ENCODE measurements around the gene STEAP2.

STEAP2 gene

DNA sequence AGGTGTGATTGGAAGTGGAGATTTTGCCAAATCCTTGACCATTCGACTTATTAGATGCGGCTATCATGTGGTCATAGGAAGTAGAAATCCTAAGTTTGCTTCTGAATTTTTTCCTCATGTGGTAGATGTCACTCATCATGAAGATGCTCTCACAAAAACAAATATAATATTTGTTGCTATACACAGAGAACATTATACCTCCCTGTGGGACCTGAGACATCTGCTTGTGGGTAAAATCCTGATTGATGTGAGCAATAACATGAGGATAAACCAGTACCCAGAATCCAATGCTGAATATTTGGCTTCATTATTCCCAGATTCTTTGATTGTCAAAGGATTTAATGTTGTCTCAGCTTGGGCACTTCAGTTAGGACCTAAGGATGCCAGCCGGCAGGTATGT is 13.6 kb downstream of the STEAP2 start:
- no peak overlapping the region for H2BK15ac ChIP-seq (ENCODE audit: low read depth, poor library complexity, severe bottlenecking)
- no peak overlapping the region for H4K91ac ChIP-seq (ENCODE audit: low read length)
- H2AFZ ChIP-seq (ENCODE audit: low read depth, low read length) = no peak overlapping the region
- no peak overlapping the region for H2AK5ac ChIP-seq (ENCODE audit: low read length, severe bottlenecking)
- no peak overlapping the region for H3K18ac ChIP-seq (ENCODE audit: low read depth in 1 of 2, low read length in 2 of 2)
- no peaks in the 10 kb centered on the region for H3K9me3 ChIP-seq (ENCODE audit: control insufficient read depth, low read length)
- H3K27ac ChIP-seq (ENCODE audit: low read length, poor library complexity, severe bottlenecking) = no peak overlapping the region
- no peak overlapping the region for H2BK5ac ChIP-seq (ENCODE audit: low read depth, low read length, poor library complexity, severe bottlenecking)
- no peak overlapping the region for H3K14ac ChIP-seq (ENCODE audit: low read length in 2 of 2)
- H3K4ac ChIP-seq (ENCODE audit: low read depth in 1 of 2, low read length in 2 of 2) = no peak overlapping the region
- no peak overlapping the region for H3K4me2 ChIP-seq (ENCODE audit: low read length, poor library complexity, severe bottlenecking)
- H4K8ac ChIP-seq (ENCODE audit: low read length) = no peak overlapping the region
- no peak overlapping the region for H3K23ac ChIP-seq (ENCODE audit: low read length in 2 of 2)
- H3K27me3 ChIP-seq (ENCODE audit: control insufficient read depth in 1 of 2, insufficient read depth in 1 of 2, low read length in 2 of 2) = peaks cover 0 to 5% of the 10 kb centered on the region in 2 experiments
- WGBS = 80% methylated on average over 1 of the region's 3 CpGs
- H3K4me1 ChIP-seq (ENCODE audit: control insufficient read depth, insufficient read depth, low read depth, low read length) = no peaks in the 10 kb centered on the region
- no peak overlapping the region for H3K4me3 ChIP-seq (ENCODE audit: insufficient read depth in 1 of 2, low read depth in 1 of 2, low read length in 2 of 2)
- peaks cover 0 to 50% of the 10 kb centered on the region in 2 experiments for H3K36me3 ChIP-seq (ENCODE audit: control insufficient read depth in 1 of 2, insufficient read depth in 2 of 2, low read depth in 1 of 2, low read length in 2 of 2)
- H3K9ac ChIP-seq (ENCODE audit: low read length) = no peak overlapping the region
- no peak overlapping the region for H2BK12ac ChIP-seq (ENCODE audit: low read length in 2 of 2)
- H2BK120ac ChIP-seq (ENCODE audit: low read depth, low read length) = no peak overlapping the region
- H3K79me1 ChIP-seq (replicated peaks; ENCODE audit: low read length, poor library complexity, severe bottlenecking) = no peaks in the 10 kb centered on the region
- no peak for DNase-seq

DNA sequence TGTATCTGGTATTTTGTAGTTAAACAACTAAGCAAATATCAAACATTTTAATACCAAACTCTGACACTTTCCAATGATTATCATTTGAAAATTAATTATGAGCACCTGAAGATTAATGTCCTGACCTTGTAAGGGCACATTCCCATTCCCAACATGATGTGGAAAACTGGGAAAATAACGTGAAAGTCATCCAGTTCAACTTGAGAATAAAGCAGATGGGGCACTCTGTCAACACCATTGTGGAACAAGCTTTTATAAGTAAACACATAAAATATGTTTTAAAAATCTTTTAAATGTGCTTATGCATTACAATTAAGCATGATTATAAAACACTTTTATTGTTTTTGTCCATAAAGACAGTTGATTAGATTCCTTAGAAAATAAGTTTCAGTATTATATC is 14.1 kb downstream of the STEAP2 start:
- Histone ChIP-seq H3K79me1 (replicated peaks; ENCODE audit: low read length, poor library complexity, severe bottlenecking) (no peaks in the 10 kb centered on the region), H3K4me1 (ENCODE audit: control insufficient read depth, insufficient read depth, low read depth, low read length) (no peaks in the 10 kb centered on the region), H3K18ac (ENCODE audit: low read depth in 1 of 2, low read length in 2 of 2) (no peak overlapping the region), H3K23ac (ENCODE audit: low read length in 2 of 2) (no peak overlapping the region), H2BK120ac (ENCODE audit: low read depth, low read length) (no peak overlapping the region), H3K9me3 (ENCODE audit: control insufficient read depth, low read length) (no peaks in the 10 kb centered on the region), H3K27me3 (ENCODE audit: control insufficient read depth in 1 of 2, insufficient read depth in 1 of 2, low read length in 2 of 2) (peaks cover 0 to 5% of the 10 kb centered on the region in 2 experiments), H3K4ac (ENCODE audit: low read depth in 1 of 2, low read length in 2 of 2) (no peak overlapping the region), H2AK5ac (ENCODE audit: low read length, severe bottlenecking) (no peak overlapping the region), H2BK15ac (ENCODE audit: low read depth, poor library complexity, severe bottlenecking) (no peak overlapping the region), H4K8ac (ENCODE audit: low read length) (no peak overlapping the region), H3K4me2 (ENCODE audit: low read length, poor library complexity, severe bottlenecking) (no peak overlapping the region), H3K27ac (ENCODE audit: low read length, poor library complexity, severe bottlenecking) (no peak overlapping the region), H3K14ac (ENCODE audit: low read length in 2 of 2) (no peak overlapping the region), H3K4me3 (ENCODE audit: insufficient read depth in 1 of 2, low read depth in 1 of 2, low read length in 2 of 2) (no peak overlapping the region), H3K9ac (ENCODE audit: low read length) (no peak overlapping the region), H2AFZ (ENCODE audit: low read depth, low read length) (no peak overlapping the region), H2BK12ac (ENCODE audit: low read length in 2 of 2) (no peak overlapping the region), H3K36me3 (ENCODE audit: control insufficient read depth in 1 of 2, insufficient read depth in 2 of 2, low read depth in 1 of 2, low read length in 2 of 2) (peaks cover 0 to 53% of the 10 kb centered on the region in 2 experiments), H4K91ac (ENCODE audit: low read length) (no peak overlapping the region), H2BK5ac (ENCODE audit: low read depth, low read length, poor library complexity, severe bottlenecking) (no peak overlapping the region)
- no peak for DNase-seq
- WGBS = no CpG with 5 or more reads among the region's 1 CpG

DNA sequence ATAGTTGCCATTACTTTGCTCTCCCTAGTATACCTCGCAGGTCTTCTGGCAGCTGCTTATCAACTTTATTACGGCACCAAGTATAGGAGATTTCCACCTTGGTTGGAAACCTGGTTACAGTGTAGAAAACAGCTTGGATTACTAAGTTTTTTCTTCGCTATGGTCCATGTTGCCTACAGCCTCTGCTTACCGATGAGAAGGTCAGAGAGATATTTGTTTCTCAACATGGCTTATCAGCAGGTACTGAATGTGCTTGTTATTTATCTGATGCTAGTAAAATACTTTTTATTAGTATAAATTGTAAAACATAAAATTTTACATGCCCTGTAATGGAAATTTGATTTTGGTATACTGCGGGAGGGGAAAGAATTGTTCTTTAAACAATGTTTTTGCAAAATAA is 15.7 kb downstream of the STEAP2 start:
- Histone ChIP-seq H2BK15ac (ENCODE audit: low read depth, poor library complexity, severe bottlenecking) (no peak overlapping the region), H3K27me3 (ENCODE audit: control insufficient read depth in 1 of 2, insufficient read depth in 1 of 2, low read length in 2 of 2) (peaks cover 0 to 5% of the 10 kb centered on the region in 2 experiments), H3K4me2 (ENCODE audit: low read length, poor library complexity, severe bottlenecking) (no peak overlapping the region), H3K79me1 (replicated peaks; ENCODE audit: low read length, poor library complexity, severe bottlenecking) (no peaks in the 10 kb centered on the region), H2BK120ac (ENCODE audit: low read depth, low read length) (no peak overlapping the region), H3K4me3 (ENCODE audit: insufficient read depth in 1 of 2, low read depth in 1 of 2, low read length in 2 of 2) (no peak overlapping the region), H3K23ac (ENCODE audit: low read length in 2 of 2) (no peak overlapping the region), H3K9ac (ENCODE audit: low read length) (no peak overlapping the region), H2BK12ac (ENCODE audit: low read length in 2 of 2) (no peak overlapping the region), H2AFZ (ENCODE audit: low read depth, low read length) (no peak overlapping the region), H3K9me3 (ENCODE audit: control insufficient read depth, low read length) (no peaks in the 10 kb centered on the region), H3K18ac (ENCODE audit: low read depth in 1 of 2, low read length in 2 of 2) (no peak overlapping the region), H2BK5ac (ENCODE audit: low read depth, low read length, poor library complexity, severe bottlenecking) (no peak overlapping the region), H3K36me3 (ENCODE audit: control insufficient read depth in 1 of 2, insufficient read depth in 2 of 2, low read depth in 1 of 2, low read length in 2 of 2) (peaks cover 0 to 61% of the 10 kb centered on the region in 2 experiments), H4K8ac (ENCODE audit: low read length) (no peak overlapping the region), H4K91ac (ENCODE audit: low read length) (no peak overlapping the region), H3K27ac (ENCODE audit: low read length, poor library complexity, severe bottlenecking) (no peak overlapping the region), H3K4me1 (ENCODE audit: control insufficient read depth, insufficient read depth, low read depth, low read length) (no peaks in the 10 kb centered on the region), H3K4ac (ENCODE audit: low read depth in 1 of 2, low read length in 2 of 2) (no peak overlapping the region), H3K14ac (ENCODE audit: low read length in 2 of 2) (no peak overlapping the region), H2AK5ac (ENCODE audit: low read length, severe bottlenecking) (no peak overlapping the region)
- 73% methylated on average over 3 of the region's 5 CpGs for WGBS
- DNase-seq = no peak

DNA sequence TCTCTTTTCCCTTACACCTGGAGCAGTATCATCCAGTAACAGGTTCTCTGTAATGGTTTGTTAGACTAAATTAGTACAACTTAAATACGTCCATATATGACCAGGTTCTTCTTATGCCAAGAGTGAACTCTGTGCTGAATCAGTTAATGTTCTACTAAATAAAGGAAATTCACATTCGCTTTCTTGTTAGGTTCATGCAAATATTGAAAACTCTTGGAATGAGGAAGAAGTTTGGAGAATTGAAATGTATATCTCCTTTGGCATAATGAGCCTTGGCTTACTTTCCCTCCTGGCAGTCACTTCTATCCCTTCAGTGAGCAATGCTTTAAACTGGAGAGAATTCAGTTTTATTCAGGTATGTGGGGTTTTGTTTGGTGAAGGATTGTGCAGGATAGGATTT is 18.1 kb downstream of the STEAP2 start:
- no peak for DNase-seq
- H3K4me3 ChIP-seq (ENCODE audit: insufficient read depth in 1 of 2, low read depth in 1 of 2, low read length in 2 of 2) = no peak overlapping the region
- whole genome bisulfite sequencing = 80% methylated on average over 2 of the region's 2 CpGs

More for the DNA sequence above, 18.1 kb downstream of the STEAP2 start:
- Histone ChIP-seq H2AFZ (ENCODE audit: low read depth, low read length) (no peak overlapping the region), H2BK120ac (ENCODE audit: low read depth, low read length) (no peak overlapping the region), H3K4me1 (ENCODE audit: control insufficient read depth, insufficient read depth, low read depth, low read length) (no peaks in the 10 kb centered on the region), H3K9ac (ENCODE audit: low read length) (no peak overlapping the region), H3K4me2 (ENCODE audit: low read length, poor library complexity, severe bottlenecking) (no peak overlapping the region), H4K8ac (ENCODE audit: low read length) (no peak overlapping the region), H3K27ac (ENCODE audit: low read length, poor library complexity, severe bottlenecking) (no peak overlapping the region), H3K4ac (ENCODE audit: low read depth in 1 of 2, low read length in 2 of 2) (no peak overlapping the region), H2BK12ac (ENCODE audit: low read length in 2 of 2) (no peak overlapping the region), H3K9me3 (ENCODE audit: control insufficient read depth, low read length) (no peaks in the 10 kb centered on the region), H3K27me3 (ENCODE audit: control insufficient read depth in 1 of 2, insufficient read depth in 1 of 2, low read length in 2 of 2) (no peaks in the 10 kb centered on the region), H3K14ac (ENCODE audit: low read length in 2 of 2) (no peak overlapping the region), H4K91ac (ENCODE audit: low read length) (no peak overlapping the region), H2BK15ac (ENCODE audit: low read depth, poor library complexity, severe bottlenecking) (no peak overlapping the region), H2AK5ac (ENCODE audit: low read length, severe bottlenecking) (no peak overlapping the region), H3K23ac (ENCODE audit: low read length in 2 of 2) (no peak overlapping the region), H3K36me3 (ENCODE audit: control insufficient read depth in 1 of 2, insufficient read depth in 2 of 2, low read depth in 1 of 2, low read length in 2 of 2) (peaks cover 0 to 79% of the 10 kb centered on the region in 2 experiments), H3K79me1 (replicated peaks; ENCODE audit: low read length, poor library complexity, severe bottlenecking) (no peaks in the 10 kb centered on the region), H2BK5ac (ENCODE audit: low read depth, low read length, poor library complexity, severe bottlenecking) (no peak overlapping the region), H3K18ac (ENCODE audit: low read depth in 1 of 2, low read length in 2 of 2) (no peak overlapping the region)

All from mesenchymal stem cell (in vitro differentiated cells and primary cell).